Loucy (cell line): ENCODE measurements around the gene DEFB124.

Experiments used
- H2AFZ ChIP-seq: fragments of 200-600 bp; sonication (generic); 2 replicates; pipeline ENCODE4 v1.6.0; 2016; ENCODE audit warnings: antibody characterized with exemption, mild to moderate bottlenecking, low read length, moderate library complexity
- H3F3A ChIP-seq: fragments of 200-600 bp; 2 replicates; pipeline ENCODE4 v1.6.0; 2016; ENCODE audit warnings: antibody characterized with exemption, low read depth, mild to moderate bottlenecking
- H3K27me3 ChIP-seq: fragments of 200-600 bp; sonication (generic); 2 replicates; pipeline ENCODE4 v1.6.1; 2014; ENCODE audit warnings: low read length, mild to moderate bottlenecking; ENCODE audit not compliant: insufficient read depth, poor library complexity, severe bottlenecking
- H3K36me3 ChIP-seq: fragments of 200-600 bp; sonication (generic); 2 replicates; pipeline ENCODE4 v1.6.1; 2016; ENCODE audit warnings: low read length; ENCODE audit not compliant: insufficient read depth
- H3K4me1 ChIP-seq: fragments of 200-600 bp; sonication (generic); 2 replicates; pipeline ENCODE4 v1.5.1; 2014; ENCODE audit warnings: low read length, mild to moderate bottlenecking; ENCODE audit not compliant: insufficient read depth, poor library complexity, severe bottlenecking
- H3K4me2 ChIP-seq: fragments of 200-600 bp; sonication (generic); 2 replicates; pipeline ENCODE4 v1.6.0; 2014; ENCODE audit warnings: antibody characterized with exemption, low read length, low read depth, mild to moderate bottlenecking; ENCODE audit not compliant: poor library complexity, severe bottlenecking
- H3K4me3 ChIP-seq: fragments of 200-600 bp; sonication (generic); 2 replicates; pipeline ENCODE4 v1.5.1; 2014; ENCODE audit warnings: low read length, mild to moderate bottlenecking, mixed read lengths; ENCODE audit not compliant: poor library complexity, severe bottlenecking
- H3K79me2 ChIP-seq: fragments of 200-600 bp; sonication (generic); 2 replicates; pipeline ENCODE4 v1.6.1; 2014; ENCODE audit warnings: low read length; ENCODE audit not compliant: insufficient read depth
- H3K9ac ChIP-seq: fragments of 200-600 bp; sonication (generic); 2 replicates; pipeline ENCODE4 v1.6.0; 2014; ENCODE audit warnings: mild to moderate bottlenecking, low read depth, low read length, moderate library complexity; ENCODE audit not compliant: poor library complexity, severe bottlenecking
- H3K9me2 ChIP-seq: fragments of 200-600 bp; sonication (generic); replicated peaks from 2 replicates; pipeline ENCODE4 v1.6.1; 2016; ENCODE audit warnings: low read depth, low read length, mixed read lengths
- H3K9me3 ChIP-seq: fragments of 200-600 bp; sonication (generic); 2 replicates; pipeline ENCODE4 v1.6.1; 2014; ENCODE audit warnings: mild to moderate bottlenecking, antibody characterized with exemption, low read length, low read depth; ENCODE audit not compliant: insufficient read depth
- H4K20me1 ChIP-seq: fragments of 200-600 bp; sonication (generic); 2 replicates; pipeline ENCODE4 v1.6.0; 2014; ENCODE audit warnings: antibody characterized with exemption, low read length, mild to moderate bottlenecking; ENCODE audit not compliant: insufficient read depth, poor library complexity, severe bottlenecking
- EZH2phosphoT487 ChIP-seq: fragments of 200-600 bp; IDR thresholded peaks from 2 replicates; pipeline ENCODE4 v1.6.1; 2018; ENCODE audit warnings: antibody characterized with exemption, mild to moderate bottlenecking, moderate library complexity, borderline replicate concordance
- TF ChIP-seq, protein P1 (sequence below): fragments of 200-600 bp; sonication (generic); conservative IDR thresholded peaks from 2 replicates; pipeline ENCODE4 v1.5.1; 2014; ENCODE audit warnings: mild to moderate bottlenecking, antibody characterized with exemption, low read length

Gene DEFB124

GRCh38 chr20:31517373-31517772, 42.4 kb upstream of the DEFB124 start:
- no peaks in the 10 kb centered on the region for H3K36me3 ChIP-seq
- TF ChIP-seq, protein P1, sequence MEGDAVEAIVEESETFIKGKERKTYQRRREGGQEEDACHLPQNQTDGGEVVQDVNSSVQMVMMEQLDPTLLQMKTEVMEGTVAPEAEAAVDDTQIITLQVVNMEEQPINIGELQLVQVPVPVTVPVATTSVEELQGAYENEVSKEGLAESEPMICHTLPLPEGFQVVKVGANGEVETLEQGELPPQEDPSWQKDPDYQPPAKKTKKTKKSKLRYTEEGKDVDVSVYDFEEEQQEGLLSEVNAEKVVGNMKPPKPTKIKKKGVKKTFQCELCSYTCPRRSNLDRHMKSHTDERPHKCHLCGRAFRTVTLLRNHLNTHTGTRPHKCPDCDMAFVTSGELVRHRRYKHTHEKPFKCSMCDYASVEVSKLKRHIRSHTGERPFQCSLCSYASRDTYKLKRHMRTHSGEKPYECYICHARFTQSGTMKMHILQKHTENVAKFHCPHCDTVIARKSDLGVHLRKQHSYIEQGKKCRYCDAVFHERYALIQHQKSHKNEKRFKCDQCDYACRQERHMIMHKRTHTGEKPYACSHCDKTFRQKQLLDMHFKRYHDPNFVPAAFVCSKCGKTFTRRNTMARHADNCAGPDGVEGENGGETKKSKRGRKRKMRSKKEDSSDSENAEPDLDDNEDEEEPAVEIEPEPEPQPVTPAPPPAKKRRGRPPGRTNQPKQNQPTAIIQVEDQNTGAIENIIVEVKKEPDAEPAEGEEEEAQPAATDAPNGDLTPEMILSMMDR, result peak; percentile 43; the same call in 1 of the 2 replicates
- no peak for TF ChIP-seq EZH2phosphoT487
- no peaks in the 10 kb centered on the region for H3F3A ChIP-seq
- H3K4me1 ChIP-seq, result peaks cover 31% of the 10 kb centered on the region
- H3K9me3 ChIP-seq, result no peaks in the 10 kb centered on the region
- H3K27me3 ChIP-seq, result no peaks in the 10 kb centered on the region
- peak overlapping the region; percentile 91 for H3K4me3 ChIP-seq
- peaks cover 62% of the 10 kb centered on the region for H3K79me2 ChIP-seq
- H3K4me2 ChIP-seq, result peak overlapping the region; percentile 89
- H3K9me2 ChIP-seq, result no peaks in the 10 kb centered on the region
- peaks cover 27% of the 10 kb centered on the region for H4K20me1 ChIP-seq
- H3K9ac ChIP-seq, result peak overlapping the region; percentile 77
- no peak overlapping the region for H2AFZ ChIP-seq

DNA sequence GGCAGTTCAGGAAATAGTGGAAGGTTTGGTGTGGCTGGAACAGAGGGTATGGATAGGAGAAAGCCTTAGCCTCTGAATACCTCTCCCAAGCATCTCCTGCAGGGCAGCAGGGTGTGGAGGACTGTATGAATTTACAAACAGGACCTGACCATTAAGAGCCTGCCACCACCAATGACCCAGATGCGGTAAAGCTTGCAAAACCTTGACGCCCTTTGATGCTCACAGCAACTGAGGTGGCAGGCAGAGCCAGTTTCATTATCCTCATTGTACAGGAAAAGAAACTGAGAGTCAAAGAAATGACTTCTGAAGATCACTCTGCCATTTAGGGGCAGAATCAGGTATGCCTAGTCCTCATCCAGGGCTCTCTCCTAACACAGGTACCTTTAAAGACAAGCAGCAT, 41.7 kb upstream of the DEFB124 start:
- H2AFZ ChIP-seq, result no peak overlapping the region
- H3K9me3 ChIP-seq, result no peaks in the 10 kb centered on the region
- H3F3A ChIP-seq, result no peaks in the 10 kb centered on the region
- H3K4me2 ChIP-seq, result peak overlapping the region; percentile 89
- no peak for TF ChIP-seq EZH2phosphoT487
- TF ChIP-seq, protein P1, result no peak
- H3K9ac ChIP-seq, result peak overlapping the region; percentile 77
- H3K9me2 ChIP-seq, result no peaks in the 10 kb centered on the region
- H3K4me1 ChIP-seq, result peaks cover 31% of the 10 kb centered on the region
- peak overlapping the region; percentile 91 for H3K4me3 ChIP-seq
- H3K79me2 ChIP-seq, result peaks cover 58% of the 10 kb centered on the region
- H3K36me3 ChIP-seq, result no peaks in the 10 kb centered on the region
- H4K20me1 ChIP-seq, result peaks cover 27% of the 10 kb centered on the region
- H3K27me3 ChIP-seq, result no peaks in the 10 kb centered on the region

DNA sequence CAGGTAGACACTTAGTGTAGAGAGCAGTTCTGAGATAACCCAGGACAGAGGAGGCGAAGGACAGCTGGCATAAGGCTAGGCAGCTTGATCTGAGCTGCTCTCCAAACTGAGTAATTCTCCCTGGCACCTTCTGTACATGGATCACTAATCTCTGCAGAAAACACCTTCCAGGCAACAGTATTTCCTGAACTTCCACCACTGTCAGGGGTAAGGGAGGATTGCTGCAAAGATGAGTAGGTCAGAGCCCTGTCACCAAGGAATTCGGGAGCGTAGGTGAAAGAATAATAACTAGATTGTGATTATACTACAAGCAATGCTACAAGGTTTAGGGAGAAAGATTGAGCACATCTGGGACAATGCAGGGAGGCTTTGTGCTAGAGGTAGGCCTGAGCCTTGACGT, 41.2 kb upstream of the DEFB124 start:
- no peaks in the 10 kb centered on the region for H3K36me3 ChIP-seq
- no peaks in the 10 kb centered on the region for H3K9me3 ChIP-seq
- peak overlapping the region; percentile 77 for H3K9ac ChIP-seq
- peak overlapping the region; percentile 91 for H3K4me3 ChIP-seq
- peak overlapping the region; percentile 89 for H3K4me2 ChIP-seq
- H3K9me2 ChIP-seq, result no peaks in the 10 kb centered on the region
- peaks cover 31% of the 10 kb centered on the region for H3K4me1 ChIP-seq
- no peak overlapping the region for H2AFZ ChIP-seq
- peaks cover 56% of the 10 kb centered on the region for H3K79me2 ChIP-seq
- TF ChIP-seq EZH2phosphoT487, result no peak
- TF ChIP-seq, protein P1, result no peak
- no peaks in the 10 kb centered on the region for H3K27me3 ChIP-seq
- H3F3A ChIP-seq, result no peaks in the 10 kb centered on the region
- peaks cover 27% of the 10 kb centered on the region for H4K20me1 ChIP-seq
